ENCODE results near the gene CEL. TPM values are rescaled to one million over a fixed set of nuclear protein-coding genes. Genes with fewer than 3 reads are reported as not detected.

Gene CEL
- total RNA-seq, 1 experiment from 2014 or later: 6.6 TPM

DNA sequence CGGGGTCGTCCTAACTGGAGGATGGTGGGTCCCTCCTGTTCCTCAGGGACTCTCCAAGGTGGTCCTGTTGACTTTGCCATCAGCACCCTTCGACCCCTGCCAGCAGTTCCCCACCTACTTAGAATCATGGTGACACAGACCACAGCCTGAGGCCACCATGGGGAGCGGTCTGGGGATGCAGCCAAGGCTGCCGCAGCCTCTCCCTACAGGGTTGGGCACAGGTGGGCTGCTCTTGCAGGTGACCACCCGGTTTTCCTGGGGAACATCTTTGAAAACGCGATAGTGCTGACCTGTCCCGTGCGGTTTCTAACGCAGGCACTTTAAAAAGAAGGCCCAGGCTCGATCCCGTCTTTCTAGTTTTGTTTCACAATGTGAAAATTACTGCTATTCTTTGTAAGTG lies 12.7 kb upstream of the CEL start (continued):
- TF ChIP-seq, protein P1, sequence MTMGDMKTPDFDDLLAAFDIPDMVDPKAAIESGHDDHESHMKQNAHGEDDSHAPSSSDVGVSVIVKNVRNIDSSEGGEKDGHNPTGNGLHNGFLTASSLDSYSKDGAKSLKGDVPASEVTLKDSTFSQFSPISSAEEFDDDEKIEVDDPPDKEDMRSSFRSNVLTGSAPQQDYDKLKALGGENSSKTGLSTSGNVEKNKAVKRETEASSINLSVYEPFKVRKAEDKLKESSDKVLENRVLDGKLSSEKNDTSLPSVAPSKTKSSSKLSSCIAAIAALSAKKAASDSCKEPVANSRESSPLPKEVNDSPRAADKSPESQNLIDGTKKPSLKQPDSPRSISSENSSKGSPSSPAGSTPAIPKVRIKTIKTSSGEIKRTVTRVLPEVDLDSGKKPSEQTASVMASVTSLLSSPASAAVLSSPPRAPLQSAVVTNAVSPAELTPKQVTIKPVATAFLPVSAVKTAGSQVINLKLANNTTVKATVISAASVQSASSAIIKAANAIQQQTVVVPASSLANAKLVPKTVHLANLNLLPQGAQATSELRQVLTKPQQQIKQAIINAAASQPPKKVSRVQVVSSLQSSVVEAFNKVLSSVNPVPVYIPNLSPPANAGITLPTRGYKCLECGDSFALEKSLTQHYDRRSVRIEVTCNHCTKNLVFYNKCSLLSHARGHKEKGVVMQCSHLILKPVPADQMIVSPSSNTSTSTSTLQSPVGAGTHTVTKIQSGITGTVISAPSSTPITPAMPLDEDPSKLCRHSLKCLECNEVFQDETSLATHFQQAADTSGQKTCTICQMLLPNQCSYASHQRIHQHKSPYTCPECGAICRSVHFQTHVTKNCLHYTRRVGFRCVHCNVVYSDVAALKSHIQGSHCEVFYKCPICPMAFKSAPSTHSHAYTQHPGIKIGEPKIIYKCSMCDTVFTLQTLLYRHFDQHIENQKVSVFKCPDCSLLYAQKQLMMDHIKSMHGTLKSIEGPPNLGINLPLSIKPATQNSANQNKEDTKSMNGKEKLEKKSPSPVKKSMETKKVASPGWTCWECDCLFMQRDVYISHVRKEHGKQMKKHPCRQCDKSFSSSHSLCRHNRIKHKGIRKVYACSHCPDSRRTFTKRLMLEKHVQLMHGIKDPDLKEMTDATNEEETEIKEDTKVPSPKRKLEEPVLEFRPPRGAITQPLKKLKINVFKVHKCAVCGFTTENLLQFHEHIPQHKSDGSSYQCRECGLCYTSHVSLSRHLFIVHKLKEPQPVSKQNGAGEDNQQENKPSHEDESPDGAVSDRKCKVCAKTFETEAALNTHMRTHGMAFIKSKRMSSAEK (CRISPR knock-in tag; IDR thresholded peaks at IDR 0.05; ENCODE audit: borderline replicate concordance): no peak
- TF ChIP-seq, protein P2, sequence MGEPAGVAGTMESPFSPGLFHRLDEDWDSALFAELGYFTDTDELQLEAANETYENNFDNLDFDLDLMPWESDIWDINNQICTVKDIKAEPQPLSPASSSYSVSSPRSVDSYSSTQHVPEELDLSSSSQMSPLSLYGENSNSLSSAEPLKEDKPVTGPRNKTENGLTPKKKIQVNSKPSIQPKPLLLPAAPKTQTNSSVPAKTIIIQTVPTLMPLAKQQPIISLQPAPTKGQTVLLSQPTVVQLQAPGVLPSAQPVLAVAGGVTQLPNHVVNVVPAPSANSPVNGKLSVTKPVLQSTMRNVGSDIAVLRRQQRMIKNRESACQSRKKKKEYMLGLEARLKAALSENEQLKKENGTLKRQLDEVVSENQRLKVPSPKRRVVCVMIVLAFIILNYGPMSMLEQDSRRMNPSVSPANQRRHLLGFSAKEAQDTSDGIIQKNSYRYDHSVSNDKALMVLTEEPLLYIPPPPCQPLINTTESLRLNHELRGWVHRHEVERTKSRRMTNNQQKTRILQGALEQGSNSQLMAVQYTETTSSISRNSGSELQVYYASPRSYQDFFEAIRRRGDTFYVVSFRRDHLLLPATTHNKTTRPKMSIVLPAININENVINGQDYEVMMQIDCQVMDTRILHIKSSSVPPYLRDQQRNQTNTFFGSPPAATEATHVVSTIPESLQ (CRISPR knock-in tag; IDR thresholded peaks at IDR 0.05): no peak
- TF ChIP-seq, protein P3, sequence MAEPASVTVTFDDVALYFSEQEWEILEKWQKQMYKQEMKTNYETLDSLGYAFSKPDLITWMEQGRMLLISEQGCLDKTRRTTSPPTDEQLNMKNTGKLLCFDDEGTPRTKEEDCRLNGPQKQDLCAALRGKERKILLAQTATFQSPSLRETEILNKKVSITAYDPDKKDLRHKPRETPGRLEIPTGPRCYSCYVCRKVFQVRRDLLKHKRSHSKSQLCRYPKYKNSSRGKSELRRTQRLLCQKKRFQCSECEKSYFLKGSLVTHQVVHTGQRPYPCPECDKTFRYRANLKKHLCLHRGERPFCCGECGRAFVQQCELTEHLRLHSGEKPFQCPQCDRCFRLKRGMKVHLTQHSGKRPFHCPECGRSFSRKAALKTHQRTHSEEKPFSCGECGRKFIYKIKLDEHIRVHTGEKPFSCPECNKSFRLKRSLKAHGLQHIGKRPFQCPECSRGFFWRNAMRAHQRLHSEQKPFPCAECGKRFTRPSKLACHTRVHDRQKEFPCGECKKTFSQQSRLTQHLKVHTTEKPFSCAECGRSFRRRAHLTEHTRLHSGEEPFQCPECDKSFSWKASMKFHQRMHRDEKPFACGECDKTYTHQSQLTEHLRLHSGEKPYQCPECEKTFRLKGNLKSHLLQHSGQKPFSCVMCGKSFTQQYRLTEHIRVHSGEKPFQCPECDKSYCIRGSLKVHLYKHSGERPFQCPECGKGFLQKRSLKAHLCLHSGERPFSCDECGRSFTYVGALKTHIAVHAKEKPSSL (CRISPR knock-in tag; conservative IDR thresholded peaks at IDR 0.05): no peak
- TF ChIP-seq, protein P4, sequence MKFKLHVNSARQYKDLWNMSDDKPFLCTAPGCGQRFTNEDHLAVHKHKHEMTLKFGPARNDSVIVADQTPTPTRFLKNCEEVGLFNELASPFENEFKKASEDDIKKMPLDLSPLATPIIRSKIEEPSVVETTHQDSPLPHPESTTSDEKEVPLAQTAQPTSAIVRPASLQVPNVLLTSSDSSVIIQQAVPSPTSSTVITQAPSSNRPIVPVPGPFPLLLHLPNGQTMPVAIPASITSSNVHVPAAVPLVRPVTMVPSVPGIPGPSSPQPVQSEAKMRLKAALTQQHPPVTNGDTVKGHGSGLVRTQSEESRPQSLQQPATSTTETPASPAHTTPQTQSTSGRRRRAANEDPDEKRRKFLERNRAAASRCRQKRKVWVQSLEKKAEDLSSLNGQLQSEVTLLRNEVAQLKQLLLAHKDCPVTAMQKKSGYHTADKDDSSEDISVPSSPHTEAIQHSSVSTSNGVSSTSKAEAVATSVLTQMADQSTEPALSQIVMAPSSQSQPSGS (CRISPR knock-in tag; IDR thresholded peaks at IDR 0.05; ENCODE audit: borderline replicate concordance, low read depth): no peak
- no peak for TF ChIP-seq NFYB (CRISPR knock-in tag; conservative IDR thresholded peaks at IDR 0.05; ENCODE audit: low read depth)
- TF ChIP-seq CREM (CRISPR knock-in tag; IDR thresholded peaks at IDR 0.05): no peak
- TF ChIP-seq, protein P5, sequence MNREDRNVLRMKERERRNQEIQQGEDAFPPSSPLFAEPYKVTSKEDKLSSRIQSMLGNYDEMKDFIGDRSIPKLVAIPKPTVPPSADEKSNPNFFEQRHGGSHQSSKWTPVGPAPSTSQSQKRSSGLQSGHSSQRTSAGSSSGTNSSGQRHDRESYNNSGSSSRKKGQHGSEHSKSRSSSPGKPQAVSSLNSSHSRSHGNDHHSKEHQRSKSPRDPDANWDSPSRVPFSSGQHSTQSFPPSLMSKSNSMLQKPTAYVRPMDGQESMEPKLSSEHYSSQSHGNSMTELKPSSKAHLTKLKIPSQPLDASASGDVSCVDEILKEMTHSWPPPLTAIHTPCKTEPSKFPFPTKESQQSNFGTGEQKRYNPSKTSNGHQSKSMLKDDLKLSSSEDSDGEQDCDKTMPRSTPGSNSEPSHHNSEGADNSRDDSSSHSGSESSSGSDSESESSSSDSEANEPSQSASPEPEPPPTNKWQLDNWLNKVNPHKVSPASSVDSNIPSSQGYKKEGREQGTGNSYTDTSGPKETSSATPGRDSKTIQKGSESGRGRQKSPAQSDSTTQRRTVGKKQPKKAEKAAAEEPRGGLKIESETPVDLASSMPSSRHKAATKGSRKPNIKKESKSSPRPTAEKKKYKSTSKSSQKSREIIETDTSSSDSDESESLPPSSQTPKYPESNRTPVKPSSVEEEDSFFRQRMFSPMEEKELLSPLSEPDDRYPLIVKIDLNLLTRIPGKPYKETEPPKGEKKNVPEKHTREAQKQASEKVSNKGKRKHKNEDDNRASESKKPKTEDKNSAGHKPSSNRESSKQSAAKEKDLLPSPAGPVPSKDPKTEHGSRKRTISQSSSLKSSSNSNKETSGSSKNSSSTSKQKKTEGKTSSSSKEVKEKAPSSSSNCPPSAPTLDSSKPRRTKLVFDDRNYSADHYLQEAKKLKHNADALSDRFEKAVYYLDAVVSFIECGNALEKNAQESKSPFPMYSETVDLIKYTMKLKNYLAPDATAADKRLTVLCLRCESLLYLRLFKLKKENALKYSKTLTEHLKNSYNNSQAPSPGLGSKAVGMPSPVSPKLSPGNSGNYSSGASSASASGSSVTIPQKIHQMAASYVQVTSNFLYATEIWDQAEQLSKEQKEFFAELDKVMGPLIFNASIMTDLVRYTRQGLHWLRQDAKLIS (CRISPR knock-in tag; IDR thresholded peaks at IDR 0.05; ENCODE audit: borderline replicate concordance): no peak
- TF ChIP-seq RELA (CRISPR knock-in tag; IDR thresholded peaks at IDR 0.05; ENCODE audit: borderline replicate concordance): no peak
- TF ChIP-seq SP1 (CRISPR knock-in tag; conservative IDR thresholded peaks at IDR 0.05): no peak

DNA sequence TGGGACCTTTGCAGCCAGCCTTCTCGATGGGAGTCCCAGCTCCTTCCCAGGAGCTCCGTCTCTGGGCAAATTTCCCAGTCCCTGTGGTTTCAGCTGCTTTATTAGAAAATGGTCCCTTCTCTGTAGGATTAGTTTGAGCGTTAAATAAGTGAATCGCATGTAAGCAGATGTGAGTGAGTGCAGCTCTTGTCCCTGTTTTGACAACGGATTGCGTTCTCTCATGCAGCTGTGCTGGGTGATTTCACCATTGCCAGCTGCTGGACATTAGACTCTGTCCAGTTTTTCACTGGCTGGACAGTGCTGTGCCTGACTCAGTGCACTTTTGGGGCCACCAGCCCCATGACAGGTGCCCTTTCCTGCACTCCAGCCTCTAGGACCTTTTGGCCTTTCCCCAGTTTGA lies 11.6 kb upstream of the CEL start:
- no peak overlapping the region for H3K4me3 Mint-ChIP-seq
- ChIA-PET CTCF (no interaction called here), POLR2A (no interaction called here)
- H3K4me1 Mint-ChIP-seq: no peaks in the 10 kb centered on the region
- H3K36me3 Mint-ChIP-seq: peaks cover 58% of the 10 kb centered on the region
- H3K27me3 Mint-ChIP-seq (ENCODE audit: low read depth): no peaks in the 10 kb centered on the region
- H3K9me3 Mint-ChIP-seq: no peaks in the 10 kb centered on the region
- ATAC-seq: no peak
- DNase-seq (ENCODE audit: low spot score): no peak
- H3K27ac Mint-ChIP-seq: no peak overlapping the region
- TF ChIP-seq, protein P6, sequence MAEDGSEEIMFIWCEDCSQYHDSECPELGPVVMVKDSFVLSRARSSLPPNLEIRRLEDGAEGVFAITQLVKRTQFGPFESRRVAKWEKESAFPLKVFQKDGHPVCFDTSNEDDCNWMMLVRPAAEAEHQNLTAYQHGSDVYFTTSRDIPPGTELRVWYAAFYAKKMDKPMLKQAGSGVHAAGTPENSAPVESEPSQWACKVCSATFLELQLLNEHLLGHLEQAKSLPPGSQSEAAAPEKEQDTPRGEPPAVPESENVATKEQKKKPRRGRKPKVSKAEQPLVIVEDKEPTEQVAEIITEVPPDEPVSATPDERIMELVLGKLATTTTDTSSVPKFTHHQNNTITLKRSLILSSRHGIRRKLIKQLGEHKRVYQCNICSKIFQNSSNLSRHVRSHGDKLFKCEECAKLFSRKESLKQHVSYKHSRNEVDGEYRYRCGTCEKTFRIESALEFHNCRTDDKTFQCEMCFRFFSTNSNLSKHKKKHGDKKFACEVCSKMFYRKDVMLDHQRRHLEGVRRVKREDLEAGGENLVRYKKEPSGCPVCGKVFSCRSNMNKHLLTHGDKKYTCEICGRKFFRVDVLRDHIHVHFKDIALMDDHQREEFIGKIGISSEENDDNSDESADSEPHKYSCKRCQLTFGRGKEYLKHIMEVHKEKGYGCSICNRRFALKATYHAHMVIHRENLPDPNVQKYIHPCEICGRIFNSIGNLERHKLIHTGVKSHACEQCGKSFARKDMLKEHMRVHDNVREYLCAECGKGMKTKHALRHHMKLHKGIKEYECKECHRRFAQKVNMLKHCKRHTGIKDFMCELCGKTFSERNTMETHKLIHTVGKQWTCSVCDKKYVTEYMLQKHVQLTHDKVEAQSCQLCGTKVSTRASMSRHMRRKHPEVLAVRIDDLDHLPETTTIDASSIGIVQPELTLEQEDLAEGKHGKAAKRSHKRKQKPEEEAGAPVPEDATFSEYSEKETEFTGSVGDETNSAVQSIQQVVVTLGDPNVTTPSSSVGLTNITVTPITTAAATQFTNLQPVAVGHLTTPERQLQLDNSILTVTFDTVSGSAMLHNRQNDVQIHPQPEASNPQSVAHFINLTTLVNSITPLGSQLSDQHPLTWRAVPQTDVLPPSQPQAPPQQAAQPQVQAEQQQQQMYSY (CRISPR knock-in tag; IDR thresholded peaks at IDR 0.05): no peak
- TF ChIP-seq, protein P3 (CRISPR knock-in tag; conservative IDR thresholded peaks at IDR 0.05): no peak
- no peak for TF ChIP-seq CREM (CRISPR knock-in tag; IDR thresholded peaks at IDR 0.05)
- TF ChIP-seq, protein P7, sequence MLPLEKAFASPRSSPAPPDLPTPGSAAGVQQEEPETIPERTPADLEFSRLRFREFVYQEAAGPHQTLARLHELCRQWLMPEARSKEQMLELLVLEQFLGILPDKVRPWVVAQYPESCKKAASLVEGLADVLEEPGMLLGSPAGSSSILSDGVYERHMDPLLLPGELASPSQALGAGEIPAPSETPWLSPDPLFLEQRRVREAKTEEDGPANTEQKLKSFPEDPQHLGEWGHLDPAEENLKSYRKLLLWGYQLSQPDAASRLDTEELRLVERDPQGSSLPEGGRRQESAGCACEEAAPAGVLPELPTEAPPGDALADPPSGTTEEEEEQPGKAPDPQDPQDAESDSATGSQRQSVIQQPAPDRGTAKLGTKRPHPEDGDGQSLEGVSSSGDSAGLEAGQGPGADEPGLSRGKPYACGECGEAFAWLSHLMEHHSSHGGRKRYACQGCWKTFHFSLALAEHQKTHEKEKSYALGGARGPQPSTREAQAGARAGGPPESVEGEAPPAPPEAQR (CRISPR knock-in tag; IDR thresholded peaks at IDR 0.05): no peak
